ENCODE results near the gene KIF13A. TPM values are rescaled to one million over a fixed set of nuclear protein-coding genes. Genes with fewer than 3 reads are reported as not detected.
"Not testable (repeated sequence)": the region's sequence is repeated elsewhere in the genome, so short reads cannot be mapped to it uniquely, and the experiment has no call there.

Gene KIF13A
- total RNA-seq, 1 experiment from 2014 or later, result 0.07 TPM

DNA sequence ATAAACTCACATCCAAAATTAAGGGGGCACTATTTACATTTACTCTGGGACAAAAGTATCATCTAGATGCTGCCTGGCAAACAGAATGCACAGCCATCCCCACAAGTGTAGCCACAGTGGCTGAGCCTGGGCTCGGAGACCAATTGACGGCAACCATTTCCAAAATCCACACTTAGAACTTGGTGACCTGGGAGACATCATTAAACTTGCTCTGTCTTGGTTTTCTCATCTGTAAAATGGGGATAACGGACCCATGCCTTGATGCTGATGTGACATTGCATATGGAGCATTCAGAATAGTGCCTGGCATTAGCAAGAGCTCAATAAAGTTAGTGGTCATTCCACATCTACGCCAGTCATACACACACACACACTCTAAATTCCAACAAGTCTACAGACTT lies 140.7 kb downstream of the KIF13A start:
- Histone ChIP-seq H4K20me1 (ENCODE audit: insufficient read depth, low read depth, low read length) (no peaks in the 10 kb centered on the region), H3K36me3 (ENCODE audit: insufficient read depth, low read length) (no peaks in the 10 kb centered on the region), H3K79me2 (ENCODE audit: low read length) (no peaks in the 10 kb centered on the region), H3K4me2 (ENCODE audit: low read depth, low read length, poor library complexity, severe bottlenecking) (no peak overlapping the region), H3K27me3 (ENCODE audit: low read length) (no peaks in the 10 kb centered on the region), H3K9ac (ENCODE audit: low read length) (no peak overlapping the region), H2AFZ (ENCODE audit: low read length) (no peak overlapping the region), H3K9me3 (ENCODE audit: low read length) (no peaks in the 10 kb centered on the region), H3K4me3 (ENCODE audit: low read length) (no peak overlapping the region), H3K27ac (ENCODE audit: low read length) (no peak overlapping the region), H3K9me2 (replicated peaks; ENCODE audit: insufficient read depth, low read length) (no peaks in the 10 kb centered on the region), H3K4me1 (ENCODE audit: low read length) (no peaks in the 10 kb centered on the region)
- DNase-seq, result no peak

DNA sequence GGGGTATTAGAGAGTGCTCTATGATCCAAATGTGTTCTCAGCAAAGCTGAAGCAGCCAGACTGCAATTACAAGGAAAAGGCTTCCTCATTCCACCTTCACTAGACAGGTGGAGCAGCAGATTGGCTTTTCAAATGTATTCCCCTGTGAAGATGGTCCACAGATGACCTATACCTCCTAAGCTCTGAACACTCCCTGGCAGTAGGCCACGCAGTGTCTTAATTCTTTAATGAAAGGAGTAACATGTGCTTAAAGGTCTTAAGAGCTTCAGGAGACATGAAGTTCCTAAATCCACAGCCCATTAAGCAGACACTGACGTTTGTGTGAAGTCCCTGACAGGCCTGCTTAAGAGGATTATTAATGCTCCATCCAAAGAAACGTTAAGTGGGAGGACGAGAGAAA lies 141.8 kb downstream of the KIF13A start:
- Histone ChIP-seq H3K4me2 (ENCODE audit: low read depth, low read length, poor library complexity, severe bottlenecking) (no peak overlapping the region), H3K4me1 (ENCODE audit: low read length) (no peaks in the 10 kb centered on the region), H3K27me3 (ENCODE audit: low read length) (no peaks in the 10 kb centered on the region), H3K9me3 (ENCODE audit: low read length) (no peaks in the 10 kb centered on the region), H2AFZ (ENCODE audit: low read length) (no peak overlapping the region), H3K27ac (ENCODE audit: low read length) (no peak overlapping the region), H3K9ac (ENCODE audit: low read length) (no peak overlapping the region), H3K9me2 (replicated peaks; ENCODE audit: insufficient read depth, low read length) (no peaks in the 10 kb centered on the region), H3K79me2 (ENCODE audit: low read length) (no peaks in the 10 kb centered on the region), H3K4me3 (ENCODE audit: low read length) (no peak overlapping the region), H4K20me1 (ENCODE audit: insufficient read depth, low read depth, low read length) (no peaks in the 10 kb centered on the region), H3K36me3 (ENCODE audit: insufficient read depth, low read length) (no peaks in the 10 kb centered on the region)
- DNase-seq, result no peak

- H3K4me2 ChIP-seq (ENCODE audit: low read depth, low read length, poor library complexity, severe bottlenecking); DNase-seq; H3K4me3 ChIP-seq (ENCODE audit: low read length); H3K4me1 ChIP-seq (ENCODE audit: low read length); H3K9me2 ChIP-seq (replicated peaks; ENCODE audit: insufficient read depth, low read length); H4K20me1 ChIP-seq (ENCODE audit: insufficient read depth, low read depth, low read length); H3K27ac ChIP-seq (ENCODE audit: low read length); H3K79me2 ChIP-seq (ENCODE audit: low read length); H3K9ac ChIP-seq (ENCODE audit: low read length); H3K27me3 ChIP-seq (ENCODE audit: low read length); H2AFZ ChIP-seq (ENCODE audit: low read length); H3K36me3 ChIP-seq (ENCODE audit: insufficient read depth, low read length); H3K9me3 ChIP-seq (ENCODE audit: low read length): not testable (repeated sequence)
Observed at GRCh38 chr6:17844967-17845366, 142.5 kb downstream of the KIF13A start.

DNA sequence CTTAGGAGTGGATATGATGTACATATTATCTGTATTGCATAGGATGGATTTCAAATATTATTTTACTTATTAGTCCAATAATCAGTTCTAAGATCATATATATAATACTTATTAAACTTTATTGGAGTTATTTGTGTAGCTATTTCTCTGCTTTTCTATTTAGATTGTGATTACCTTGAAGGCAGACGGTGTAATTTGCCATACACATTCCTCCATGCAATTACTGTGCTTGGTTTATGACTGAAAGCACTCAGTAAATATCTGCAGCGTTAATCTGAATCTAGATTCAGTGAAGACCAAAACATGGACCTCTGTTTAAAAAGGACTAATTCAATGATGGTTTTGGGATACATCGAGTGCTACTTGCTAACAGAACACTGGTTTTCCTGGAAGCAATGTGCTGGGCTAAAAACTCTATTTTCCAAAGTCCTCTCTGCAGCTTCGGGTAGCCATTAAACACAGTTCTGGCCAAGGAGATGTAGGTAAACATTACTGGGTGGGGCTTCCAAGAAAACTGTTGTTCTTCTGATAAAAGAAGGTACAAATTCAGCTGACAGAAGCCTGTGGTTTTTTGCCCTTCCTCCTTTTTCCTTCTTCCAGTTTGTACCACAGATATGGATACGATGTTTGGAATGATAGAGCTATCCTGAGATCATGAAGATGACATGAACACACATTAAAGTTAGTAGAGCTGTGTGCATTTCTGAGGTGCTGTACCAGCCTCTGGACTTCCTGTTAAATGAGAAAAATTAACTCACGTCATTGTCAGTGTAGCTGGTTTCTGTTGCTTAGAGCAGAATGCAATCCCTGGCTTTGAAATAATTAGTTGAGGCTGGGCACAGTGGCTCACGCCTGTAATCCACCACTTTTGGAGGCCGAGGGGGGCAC lies 144.3 kb downstream of the KIF13A start:
- H3K4me2 ChIP-seq (ENCODE audit: low read depth, low read length, poor library complexity, severe bottlenecking), result no peak overlapping the region
- H2AFZ ChIP-seq (ENCODE audit: low read length), result no peak overlapping the region
- no peaks in the 10 kb centered on the region for H3K9me2 ChIP-seq (replicated peaks; ENCODE audit: insufficient read depth, low read length)
- H3K9me3 ChIP-seq (ENCODE audit: low read length), result no peaks in the 10 kb centered on the region
- no peak overlapping the region for H3K9ac ChIP-seq (ENCODE audit: low read length)
- H3K79me2 ChIP-seq (ENCODE audit: low read length), result no peaks in the 10 kb centered on the region
- H3K27ac ChIP-seq (ENCODE audit: low read length), result no peak overlapping the region
- H3K36me3 ChIP-seq (ENCODE audit: insufficient read depth, low read length), result no peaks in the 10 kb centered on the region
- H3K27me3 ChIP-seq (ENCODE audit: low read length), result no peaks in the 10 kb centered on the region
- H3K4me1 ChIP-seq (ENCODE audit: low read length), result no peaks in the 10 kb centered on the region
- DNase-seq, result no peak
- no peak overlapping the region for H3K4me3 ChIP-seq (ENCODE audit: low read length)
- no peaks in the 10 kb centered on the region for H4K20me1 ChIP-seq (ENCODE audit: insufficient read depth, low read depth, low read length)

- no peaks in the 10 kb centered on the region for H3K36me3 ChIP-seq (ENCODE audit: insufficient read depth, low read length)
- no peaks in the 10 kb centered on the region for H3K9me2 ChIP-seq (replicated peaks; ENCODE audit: insufficient read depth, low read length)
- no peaks in the 10 kb centered on the region for H3K9me3 ChIP-seq (ENCODE audit: low read length)
- no peaks in the 10 kb centered on the region for H3K4me1 ChIP-seq (ENCODE audit: low read length)
- no peak overlapping the region for H3K4me3 ChIP-seq (ENCODE audit: low read length)
- H3K27me3 ChIP-seq (ENCODE audit: low read length), result no peaks in the 10 kb centered on the region
- DNase-seq, result no peak
- H2AFZ ChIP-seq (ENCODE audit: low read length), result no peak overlapping the region
- H3K9ac ChIP-seq (ENCODE audit: low read length), result no peak overlapping the region
- no peak overlapping the region for H3K4me2 ChIP-seq (ENCODE audit: low read depth, low read length, poor library complexity, severe bottlenecking)
- no peaks in the 10 kb centered on the region for H3K79me2 ChIP-seq (ENCODE audit: low read length)
- H4K20me1 ChIP-seq (ENCODE audit: insufficient read depth, low read depth, low read length), result no peaks in the 10 kb centered on the region
- no peak overlapping the region for H3K27ac ChIP-seq (ENCODE audit: low read length)
Observed at GRCh38 chr6:17842014-17842776, 145.2 kb downstream of the KIF13A start.

GRCh38 chr6:17839513-17840223 lies 147.8 kb downstream of the KIF13A start:
- no peaks in the 10 kb centered on the region for H3K36me3 ChIP-seq (ENCODE audit: insufficient read depth, low read length)
- H3K4me1 ChIP-seq (ENCODE audit: low read length), result no peaks in the 10 kb centered on the region
- no peaks in the 10 kb centered on the region for H3K9me2 ChIP-seq (replicated peaks; ENCODE audit: insufficient read depth, low read length)
- no peak overlapping the region for H3K4me3 ChIP-seq (ENCODE audit: low read length)
- no peak overlapping the region for H2AFZ ChIP-seq (ENCODE audit: low read length)
- no peaks in the 10 kb centered on the region for H3K27me3 ChIP-seq (ENCODE audit: low read length)
- H3K27ac ChIP-seq (ENCODE audit: low read length), result no peak overlapping the region
- no peak for DNase-seq
- no peak overlapping the region for H3K9ac ChIP-seq (ENCODE audit: low read length)
- H3K79me2 ChIP-seq (ENCODE audit: low read length), result no peaks in the 10 kb centered on the region
- no peaks in the 10 kb centered on the region for H4K20me1 ChIP-seq (ENCODE audit: insufficient read depth, low read depth, low read length)
- no peaks in the 10 kb centered on the region for H3K9me3 ChIP-seq (ENCODE audit: low read length)
- no peak overlapping the region for H3K4me2 ChIP-seq (ENCODE audit: low read depth, low read length, poor library complexity, severe bottlenecking)

DNA sequence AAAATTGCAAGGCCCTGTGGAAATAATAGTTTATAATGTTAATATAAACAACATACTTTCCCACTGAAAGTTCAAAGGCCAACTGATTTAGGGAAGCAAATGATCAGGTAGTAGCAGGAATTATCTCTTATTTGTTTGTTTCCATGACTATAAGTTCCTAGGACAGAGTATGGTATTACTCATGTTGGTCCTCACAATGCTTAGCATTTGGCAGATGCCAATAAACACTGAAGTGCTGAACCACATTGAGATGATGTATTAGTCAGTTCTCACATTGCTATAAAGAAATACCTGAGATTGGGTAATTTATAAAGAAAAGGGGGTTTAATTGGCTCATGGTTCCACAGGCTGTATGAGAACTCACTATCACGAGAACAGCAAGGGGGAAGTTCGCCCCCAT lies 151.1 kb downstream of the KIF13A start:
- Histone ChIP-seq H3K9me2 (replicated peaks; ENCODE audit: insufficient read depth, low read length) (no peaks in the 10 kb centered on the region), H3K9ac (ENCODE audit: low read length) (no peak overlapping the region), H4K20me1 (ENCODE audit: insufficient read depth, low read depth, low read length) (no peaks in the 10 kb centered on the region), H3K4me1 (ENCODE audit: low read length) (no peaks in the 10 kb centered on the region), H3K79me2 (ENCODE audit: low read length) (no peaks in the 10 kb centered on the region), H3K27me3 (ENCODE audit: low read length) (no peaks in the 10 kb centered on the region), H3K9me3 (ENCODE audit: low read length) (no peaks in the 10 kb centered on the region), H3K27ac (ENCODE audit: low read length) (no peak overlapping the region), H3K4me2 (ENCODE audit: low read depth, low read length, poor library complexity, severe bottlenecking) (no peak overlapping the region), H3K4me3 (ENCODE audit: low read length) (no peak overlapping the region), H2AFZ (ENCODE audit: low read length) (no peak overlapping the region), H3K36me3 (ENCODE audit: insufficient read depth, low read length) (no peaks in the 10 kb centered on the region)
- no peak for DNase-seq

GRCh38 chr6:17835784-17836183 lies 151.7 kb downstream of the KIF13A start:
- Histone ChIP-seq H3K4me1 (ENCODE audit: low read length) (no peaks in the 10 kb centered on the region), H4K20me1 (ENCODE audit: insufficient read depth, low read depth, low read length) (no peaks in the 10 kb centered on the region), H3K36me3 (ENCODE audit: insufficient read depth, low read length) (no peaks in the 10 kb centered on the region), H3K79me2 (ENCODE audit: low read length) (no peaks in the 10 kb centered on the region), H3K9me2 (replicated peaks; ENCODE audit: insufficient read depth, low read length) (no peaks in the 10 kb centered on the region), H3K27ac (ENCODE audit: low read length) (no peak overlapping the region), H3K27me3 (ENCODE audit: low read length) (no peaks in the 10 kb centered on the region), H3K4me2 (ENCODE audit: low read depth, low read length, poor library complexity, severe bottlenecking) (no peak overlapping the region), H3K9ac (ENCODE audit: low read length) (no peak overlapping the region), H3K4me3 (ENCODE audit: low read length) (no peak overlapping the region), H2AFZ (ENCODE audit: low read length) (no peak overlapping the region), H3K9me3 (ENCODE audit: low read length) (no peaks in the 10 kb centered on the region)
- DNase-seq, result no peak

All from Karpas-422 (cell line).